Breast epithelium (tissue), 3 donors: ENCODE results near the gene NDUFV2.

Experiments used
- POLR2A ChIP-seq: fragments of 450-650 bp; IDR thresholded peaks from one replicate; pipeline ENCODE4 v1.6.1; 2016; ENCODE audit warnings: antibody characterized with exemption, mild to moderate bottlenecking, moderate library complexity
- POLR2AphosphoS5 ChIP-seq, 3 donors: sonication (generic); formaldehyde crosslinking; IDR thresholded peaks; one replicate each; pipeline ENCODE4 v1.6.1; 2017; ENCODE audit warnings: antibody characterized with exemption in 3 of 3
- TF ChIP-seq, protein P1 (sequence below), 3 donors: fragments of 450-650 bp; IDR thresholded peaks; one replicate each; pipeline ENCODE4 v1.5.1; 2016 to 2017; ENCODE audit warnings: antibody characterized with exemption in 3 of 3, mild to moderate bottlenecking in 3 of 3, moderate library complexity in 3 of 3

DNA sequence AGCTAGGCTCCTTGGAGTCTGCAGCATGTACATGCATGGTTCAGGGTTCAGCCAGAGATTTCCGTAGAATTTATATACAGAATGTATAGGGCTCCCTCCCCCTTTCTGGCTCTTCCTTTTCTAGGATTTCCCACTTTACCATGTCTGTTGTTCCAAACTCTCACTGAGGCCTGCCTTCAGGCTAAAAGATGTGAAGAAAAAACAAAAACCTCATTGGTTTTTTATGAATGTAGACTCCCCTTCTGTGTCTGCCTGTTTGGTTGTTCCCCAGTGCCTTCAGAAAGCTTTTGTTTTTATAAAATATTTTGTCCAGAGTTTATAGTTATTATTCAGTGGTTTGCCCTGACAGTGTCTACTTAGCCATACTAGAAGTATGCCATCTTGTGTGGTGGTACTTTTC, 3.6 kb downstream of the NDUFV2 start:
- TF ChIP-seq, protein P1, sequence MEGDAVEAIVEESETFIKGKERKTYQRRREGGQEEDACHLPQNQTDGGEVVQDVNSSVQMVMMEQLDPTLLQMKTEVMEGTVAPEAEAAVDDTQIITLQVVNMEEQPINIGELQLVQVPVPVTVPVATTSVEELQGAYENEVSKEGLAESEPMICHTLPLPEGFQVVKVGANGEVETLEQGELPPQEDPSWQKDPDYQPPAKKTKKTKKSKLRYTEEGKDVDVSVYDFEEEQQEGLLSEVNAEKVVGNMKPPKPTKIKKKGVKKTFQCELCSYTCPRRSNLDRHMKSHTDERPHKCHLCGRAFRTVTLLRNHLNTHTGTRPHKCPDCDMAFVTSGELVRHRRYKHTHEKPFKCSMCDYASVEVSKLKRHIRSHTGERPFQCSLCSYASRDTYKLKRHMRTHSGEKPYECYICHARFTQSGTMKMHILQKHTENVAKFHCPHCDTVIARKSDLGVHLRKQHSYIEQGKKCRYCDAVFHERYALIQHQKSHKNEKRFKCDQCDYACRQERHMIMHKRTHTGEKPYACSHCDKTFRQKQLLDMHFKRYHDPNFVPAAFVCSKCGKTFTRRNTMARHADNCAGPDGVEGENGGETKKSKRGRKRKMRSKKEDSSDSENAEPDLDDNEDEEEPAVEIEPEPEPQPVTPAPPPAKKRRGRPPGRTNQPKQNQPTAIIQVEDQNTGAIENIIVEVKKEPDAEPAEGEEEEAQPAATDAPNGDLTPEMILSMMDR (IDR thresholded peaks at IDR 0.05), result no peak
- TF ChIP-seq POLR2A (no peak), POLR2AphosphoS5 (IDR thresholded peaks at IDR 0.05) (no peak)
